Calu3 (cell line): ENCODE measurements around the gene PDYN. TPM values are rescaled to one million over a fixed set of nuclear protein-coding genes. Genes with fewer than 3 reads are reported as not detected.

Source experiments
- BruUV-seq: library from RNA; stranded (reverse); fragments of 400-500 nt; replicated peaks from 2 replicates; lab custom pipeline; 2021; lab: Mats Ljungman, UMichigan
- CTCF ChIA-PET: fragments of 300-600 bp; sonication (Branson Sonifier 250); formaldehyde crosslinking; loops from one replicate; lab custom pipeline; 2022; ENCODE audit warnings: antibody characterized with exemption; lab: Charles Lee
- DNase-seq: peaks from one replicate; pipeline ENCODE4 v3.0.0; 2022
- H3K27ac Mint-ChIP-seq: one replicate; pipeline ENCODE4 v1.8.0; 2022; ENCODE audit warnings: mixed read lengths; ENCODE audit not compliant: unreplicated experiment
- H3K27me3 Mint-ChIP-seq: one replicate; pipeline ENCODE4 v1.8.0; 2022; ENCODE audit warnings: mixed read lengths; ENCODE audit not compliant: unreplicated experiment
- H3K36me3 Mint-ChIP-seq: one replicate; pipeline ENCODE4 v1.8.0; 2022; ENCODE audit warnings: mild to moderate bottlenecking, moderate library complexity, mixed read lengths; ENCODE audit not compliant: insufficient read depth, unreplicated experiment
- H3K4me1 Mint-ChIP-seq: one replicate; pipeline ENCODE4 v1.8.0; 2022; ENCODE audit warnings: mild to moderate bottlenecking, low read depth, mixed read lengths; ENCODE audit not compliant: unreplicated experiment
- H3K4me3 Mint-ChIP-seq: one replicate; pipeline ENCODE4 v1.8.0; 2022; ENCODE audit warnings: mild to moderate bottlenecking, low read depth, moderate library complexity, mixed read lengths; ENCODE audit not compliant: unreplicated experiment
- H3K9me3 Mint-ChIP-seq: one replicate; pipeline ENCODE4 v1.8.0; 2022; ENCODE audit warnings: low read depth, mixed read lengths; ENCODE audit not compliant: unreplicated experiment
- intact Hi-C: fragments of 100-400 bp; cut with micrococcal nuclease; formaldehyde crosslinking; loops from one replicate; pipeline ENCODE4 v1.10.0; 2022; ENCODE audit not compliant: unreplicated experiment
- total RNA-seq: library from RNA; stranded (reverse); gene quantifications from 2 replicates; pipeline ENCODE4 v1.2.3, GENCODE V29; 2022
- TF ChIP-seq, protein P1 (sequence below): fragments of 200-600 bp; IDR thresholded peaks from one replicate; pipeline ENCODE4 v1.8.0; 2022; ENCODE audit warnings: antibody characterized with exemption; ENCODE audit not compliant: unreplicated experiment

PDYN gene
- total RNA-seq, 1 experiment from 2014 or later: not detected

DNA sequence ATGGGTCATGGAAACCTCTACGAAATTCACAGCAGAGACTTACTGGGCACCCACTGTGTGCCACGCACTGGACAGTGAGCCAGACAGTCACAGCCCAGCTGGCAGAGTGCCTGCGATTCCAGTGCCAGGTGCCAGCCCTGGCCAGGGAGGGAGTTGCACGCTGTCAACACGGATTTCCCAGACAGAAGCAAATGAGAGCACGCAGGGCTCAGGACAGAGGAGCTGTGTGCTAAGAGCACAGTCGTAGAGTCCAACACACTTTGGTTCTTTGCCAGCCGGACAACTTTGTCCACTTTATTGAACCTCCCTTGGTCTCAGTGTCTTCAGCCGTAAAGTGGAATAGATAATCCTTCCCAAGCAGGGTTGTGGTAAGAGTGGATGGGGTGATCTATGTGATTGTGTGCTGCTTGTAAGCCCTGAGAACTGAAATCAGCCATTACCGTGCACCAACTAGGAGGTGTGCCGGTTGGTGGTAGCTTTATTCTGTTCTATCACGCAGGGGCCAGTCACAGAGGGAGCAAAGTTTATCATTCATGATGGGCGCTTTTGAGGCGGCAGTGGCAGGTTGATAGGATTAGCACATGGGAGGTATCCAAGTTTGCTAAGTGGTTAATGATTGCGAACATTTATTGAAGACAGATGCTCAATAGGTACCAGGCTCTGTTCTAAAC, 58.0 kb downstream of the PDYN start:
- TF ChIP-seq, protein P1, sequence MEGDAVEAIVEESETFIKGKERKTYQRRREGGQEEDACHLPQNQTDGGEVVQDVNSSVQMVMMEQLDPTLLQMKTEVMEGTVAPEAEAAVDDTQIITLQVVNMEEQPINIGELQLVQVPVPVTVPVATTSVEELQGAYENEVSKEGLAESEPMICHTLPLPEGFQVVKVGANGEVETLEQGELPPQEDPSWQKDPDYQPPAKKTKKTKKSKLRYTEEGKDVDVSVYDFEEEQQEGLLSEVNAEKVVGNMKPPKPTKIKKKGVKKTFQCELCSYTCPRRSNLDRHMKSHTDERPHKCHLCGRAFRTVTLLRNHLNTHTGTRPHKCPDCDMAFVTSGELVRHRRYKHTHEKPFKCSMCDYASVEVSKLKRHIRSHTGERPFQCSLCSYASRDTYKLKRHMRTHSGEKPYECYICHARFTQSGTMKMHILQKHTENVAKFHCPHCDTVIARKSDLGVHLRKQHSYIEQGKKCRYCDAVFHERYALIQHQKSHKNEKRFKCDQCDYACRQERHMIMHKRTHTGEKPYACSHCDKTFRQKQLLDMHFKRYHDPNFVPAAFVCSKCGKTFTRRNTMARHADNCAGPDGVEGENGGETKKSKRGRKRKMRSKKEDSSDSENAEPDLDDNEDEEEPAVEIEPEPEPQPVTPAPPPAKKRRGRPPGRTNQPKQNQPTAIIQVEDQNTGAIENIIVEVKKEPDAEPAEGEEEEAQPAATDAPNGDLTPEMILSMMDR: no peak
- H3K9me3 Mint-ChIP-seq: no peaks in the 10 kb centered on the region
- no peak overlapping the region for H3K27ac Mint-ChIP-seq
- no peaks in the 10 kb centered on the region for H3K27me3 Mint-ChIP-seq
- no peak overlapping the region for H3K4me3 Mint-ChIP-seq
- H3K36me3 Mint-ChIP-seq: peaks cover 1% of the 10 kb centered on the region
- no peak for DNase-seq
- no TSS peak for BruUV-seq
- intact Hi-C loops: no loop called here
- CTCF ChIA-PET: no interaction called here
- H3K4me1 Mint-ChIP-seq: no peaks in the 10 kb centered on the region

DNA sequence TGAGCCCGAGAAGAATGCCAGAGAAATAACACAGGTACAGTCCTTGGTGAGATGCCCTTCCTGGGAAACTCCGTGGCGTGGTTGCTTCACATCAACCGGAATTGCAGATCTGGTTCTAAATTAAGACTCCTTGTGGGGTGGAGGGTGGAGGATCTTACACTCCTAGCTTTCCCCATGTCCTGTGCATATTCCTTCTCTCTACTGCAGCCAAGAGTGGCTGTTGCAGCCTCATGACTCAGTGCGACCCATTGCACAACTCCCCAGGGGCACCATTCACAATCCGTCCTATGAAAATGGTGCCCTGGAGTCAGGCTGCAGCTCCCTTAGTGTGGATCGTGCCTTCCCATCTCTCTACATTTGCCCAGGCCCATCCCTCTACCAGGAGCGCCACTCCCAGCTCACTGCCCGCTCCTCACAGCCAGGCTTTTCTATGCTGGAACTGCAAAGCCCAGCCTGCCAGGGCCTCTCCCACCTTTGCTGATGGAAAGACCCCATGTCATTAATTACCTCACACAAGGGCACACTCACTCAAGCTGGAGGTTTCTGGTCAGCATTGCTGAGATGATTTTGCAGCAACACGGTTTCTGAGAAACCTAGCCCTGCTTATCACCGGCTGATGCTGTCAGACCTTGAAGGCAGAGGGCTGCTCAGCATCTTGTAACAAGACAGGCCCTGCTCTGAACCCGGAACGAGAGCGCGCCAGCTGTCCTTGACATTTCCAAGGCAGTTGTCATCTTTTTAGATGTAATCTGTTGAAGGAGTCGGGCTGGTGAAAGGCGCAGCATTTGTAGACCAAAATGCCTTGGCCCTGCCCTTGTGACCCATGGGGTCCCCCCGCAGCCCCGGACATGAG, 58.9 kb downstream of the PDYN start:
- no peak for DNase-seq
- TF ChIP-seq, protein P1: no peak
- Mint-ChIP-seq H3K4me1 (no peaks in the 10 kb centered on the region), H3K4me3 (no peak overlapping the region), H3K27ac (no peak overlapping the region), H3K27me3 (no peaks in the 10 kb centered on the region), H3K36me3 (peaks cover 6% of the 10 kb centered on the region), H3K9me3 (no peaks in the 10 kb centered on the region)
- no TSS peak for BruUV-seq
- CTCF ChIA-PET: no interaction called here
- intact Hi-C loops: no loop called here

DNA sequence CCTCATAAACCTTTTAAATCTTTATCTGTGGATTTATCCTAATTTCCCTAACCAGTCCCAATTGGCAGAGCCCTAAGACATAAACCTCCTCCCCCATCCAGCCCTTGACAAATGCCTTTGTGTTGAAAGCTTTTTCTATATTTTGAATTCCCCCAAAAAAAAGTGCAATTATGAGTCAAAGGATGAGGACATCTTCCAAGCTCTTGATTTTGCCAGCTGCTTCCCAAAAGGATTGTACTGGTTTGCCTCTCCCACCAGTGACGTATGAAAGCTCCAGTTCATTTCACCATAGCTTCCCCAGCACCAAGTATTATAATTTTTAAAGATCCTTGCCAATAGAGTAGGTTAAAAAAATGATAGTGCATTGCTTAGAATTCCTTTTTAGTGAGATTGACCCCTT, 59.7 kb downstream of the PDYN start:
- no peaks in the 10 kb centered on the region for H3K4me1 Mint-ChIP-seq
- TF ChIP-seq, protein P1: no peak
- H3K4me3 Mint-ChIP-seq: no peak overlapping the region
- DNase-seq: no peak
- no peak overlapping the region for H3K27ac Mint-ChIP-seq
- BruUV-seq: no TSS peak
- CTCF ChIA-PET: no interaction called here
- intact Hi-C loops: no loop called here
- H3K36me3 Mint-ChIP-seq: peaks cover 6% of the 10 kb centered on the region
- H3K27me3 Mint-ChIP-seq: no peaks in the 10 kb centered on the region
- no peaks in the 10 kb centered on the region for H3K9me3 Mint-ChIP-seq

DNA sequence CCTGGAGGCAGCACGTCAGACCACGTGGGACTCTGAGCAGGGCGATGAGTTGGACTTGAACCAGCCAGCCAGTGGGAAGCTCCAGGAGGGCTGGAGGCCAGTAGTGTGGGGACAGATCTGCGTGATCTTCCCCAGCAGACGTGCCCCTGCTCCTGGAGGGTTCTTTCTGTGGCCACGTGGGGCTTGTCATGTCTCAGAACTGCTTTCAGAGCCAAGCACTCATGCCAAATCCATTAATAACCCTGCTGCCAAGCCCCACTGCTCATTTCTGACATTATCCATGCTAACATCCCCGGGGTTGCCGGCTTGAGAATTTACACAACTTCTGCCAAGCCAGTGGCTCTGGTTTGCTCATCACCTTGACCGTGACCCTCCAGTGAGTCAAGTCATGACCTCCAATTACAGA, 60.4 kb downstream of the PDYN start:
- TF ChIP-seq, protein P1: no peak
- peaks cover 6% of the 10 kb centered on the region for H3K36me3 Mint-ChIP-seq
- no peaks in the 10 kb centered on the region for H3K9me3 Mint-ChIP-seq
- no peak overlapping the region for H3K4me3 Mint-ChIP-seq
- CTCF ChIA-PET: no interaction called here
- intact Hi-C loops: no loop called here
- H3K4me1 Mint-ChIP-seq: no peaks in the 10 kb centered on the region
- no peak overlapping the region for H3K27ac Mint-ChIP-seq
- no peaks in the 10 kb centered on the region for H3K27me3 Mint-ChIP-seq
- no TSS peak for BruUV-seq
- no peak for DNase-seq
